Measurements from ENCODE around the gene ZBTB20. TPM values are rescaled to one million over a fixed set of nuclear protein-coding genes. Genes with fewer than 3 reads are reported as not detected.
A peak's percentile ranks its signal among the peaks of the same experiment; 100 is the strongest.
"Not testable (repeated sequence)": the region's sequence is repeated elsewhere in the genome, so short reads cannot be mapped to it uniquely, and the experiment has no call there.

ZBTB20 gene
- total and polyA plus RNA-seq, 4 donors: 0.88 to 83.2 (median 20.4) TPM

GRCh38 chr3:114816052-114816451 is 331.0 kb downstream of the ZBTB20 start:
- Histone ChIP-seq H3K4me3 (ENCODE audit: low read depth in 1 of 3, low read length in 3 of 3) (no peak overlapping the region), H3K27ac (ENCODE audit: low read depth in 1 of 2, low read length in 2 of 2) (no peak overlapping the region), H3K4me1 (ENCODE audit: control insufficient read depth in 4 of 4, insufficient read depth in 4 of 4, low read length in 3 of 4) (peaks cover 0 to 2% (median under 1%) of the 10 kb centered on the region in 4 donors), H3K9me3 (ENCODE audit: control insufficient read depth in 4 of 4, low read length in 3 of 4) (no peaks in the 10 kb centered on the region), H3K9ac (ENCODE audit: low read depth in 1 of 2, low read length in 2 of 2) (no peak overlapping the region), H3K36me3 (ENCODE audit: control insufficient read depth in 4 of 4, insufficient read depth in 3 of 4, low read depth in 1 of 4, low read length in 3 of 4) (peaks cover 0 to 1% (median 0%) of the 10 kb centered on the region in 4 donors), H3K27me3 (ENCODE audit: control insufficient read depth in 4 of 4, insufficient read depth in 4 of 4, low read length in 3 of 4) (no peaks in the 10 kb centered on the region)
- 55% methylated on average over 2 of the region's 2 CpGs for WGBS
- TF ChIP-seq TAF1 (conservative IDR thresholded peaks at IDR 0.05) (no peak), JUND (IDR thresholded peaks at IDR 0.05) (no peak), FOXA2 (IDR thresholded peaks at IDR 0.05) (no peak)
- DNase-seq (ENCODE audit: low spot score): no peak

- not testable (repeated sequence) for H3K27me3 ChIP-seq (ENCODE audit: control insufficient read depth in 4 of 4, insufficient read depth in 4 of 4, low read length in 3 of 4); H3K4me3 ChIP-seq (ENCODE audit: low read depth in 1 of 3, low read length in 3 of 3); DNase-seq (ENCODE audit: low spot score); H3K9me3 ChIP-seq (ENCODE audit: control insufficient read depth in 4 of 4, low read length in 3 of 4); H3K9ac ChIP-seq (ENCODE audit: low read depth in 1 of 2, low read length in 2 of 2); H3K27ac ChIP-seq (ENCODE audit: low read depth in 1 of 2, low read length in 2 of 2); H3K36me3 ChIP-seq (ENCODE audit: control insufficient read depth in 4 of 4, insufficient read depth in 3 of 4, low read depth in 1 of 4, low read length in 3 of 4)
- WGBS: 96% methylated on average over 49 of the region's 49 CpGs
- H3K4me1 ChIP-seq (ENCODE audit: control insufficient read depth in 4 of 4, insufficient read depth in 4 of 4, low read length in 3 of 4): peaks cover 2 to 13% (median 8%) of the 10 kb centered on the region in 4 donors
These were observed 334.4 kb downstream of the ZBTB20 start for GRCh38 chr3:114812541-114813238.

GRCh38 chr3:114809668-114810413 is 337.2 kb downstream of the ZBTB20 start:
- Histone ChIP-seq H3K9ac (ENCODE audit: low read depth in 1 of 2, low read length in 2 of 2) (peak overlapping the region in 1 of 2 donors; percentile 78), H3K27ac (ENCODE audit: low read depth in 1 of 2, low read length in 2 of 2) (peak overlapping the region; percentile 58 to 83), H3K4me3 (ENCODE audit: low read depth in 1 of 3, low read length in 3 of 3) (peak overlapping the region in 1 of 3 donors; percentile 12), H3K9me3 (ENCODE audit: control insufficient read depth in 4 of 4, low read length in 3 of 4) (no peaks in the 10 kb centered on the region), H3K36me3 (ENCODE audit: control insufficient read depth in 4 of 4, insufficient read depth in 3 of 4, low read depth in 1 of 4, low read length in 3 of 4) (peaks cover 0 to 1% (median 0%) of the 10 kb centered on the region in 4 donors), H3K27me3 (ENCODE audit: control insufficient read depth in 4 of 4, insufficient read depth in 4 of 4, low read length in 3 of 4) (no peaks in the 10 kb centered on the region), H3K4me1 (ENCODE audit: control insufficient read depth in 4 of 4, insufficient read depth in 4 of 4, low read length in 3 of 4) (peaks cover 2 to 13% (median 8%) of the 10 kb centered on the region in 4 donors)
- WGBS: 24% methylated on average over 5 of the region's 5 CpGs
- no peak for TF ChIP-seq NR2F2 (IDR thresholded peaks at IDR 0.05)
- peak; percentile 42 for TF ChIP-seq MAX (IDR thresholded peaks at IDR 0.05)
- peak in 1 of 2 donors; percentile 80 for TF ChIP-seq RXRA (IDR thresholded peaks at IDR 0.05)
- peak in 1 of 2 donors; percentile 22 for TF ChIP-seq GABPA (IDR thresholded peaks at IDR 0.05 in 1 of 2, conservative IDR thresholded peaks at IDR 0.05 in 1 of 2)
- TF ChIP-seq REST (IDR thresholded peaks at IDR 0.05): peak; percentile 80
- TF ChIP-seq JUND (IDR thresholded peaks at IDR 0.05): peak; percentile 25 to 59
- peak; percentile 48 for TF ChIP-seq ZBTB33 (IDR thresholded peaks at IDR 0.05)
- peak; percentile 69 to 74 for TF ChIP-seq RAD21 (IDR thresholded peaks at IDR 0.05)
- peak; percentile 39 for TF ChIP-seq FOXA1 (IDR thresholded peaks at IDR 0.05)
- peak; percentile 81 for TF ChIP-seq YY1 (IDR thresholded peaks at IDR 0.05)
- peak; percentile 82 for TF ChIP-seq FOXA2 (IDR thresholded peaks at IDR 0.05)
- peak; percentile 11 for TF ChIP-seq TAF1 (conservative IDR thresholded peaks at IDR 0.05)
- peak; percentile 70 to 76 for TF ChIP-seq HNF4A (conservative IDR thresholded peaks at IDR 0.05)
- TF ChIP-seq EGR1 (IDR thresholded peaks at IDR 0.05; ENCODE audit: low read depth in 2 of 2): no peak
- TF ChIP-seq HNF4G (IDR thresholded peaks at IDR 0.05): peak; percentile 7
- TF ChIP-seq SP1 (IDR thresholded peaks at IDR 0.05): peak; percentile 71
- TF ChIP-seq CTCF (IDR thresholded peaks at IDR 0.05; ENCODE audit: low read depth, low read length, missing input control): no peak
- no peak for TF ChIP-seq ATF3 (IDR thresholded peaks at IDR 0.05)
- no peak for DNase-seq (ENCODE audit: low spot score)

All from liver (tissue), 9 donors.